Measurements from ENCODE around the gene WDFY4. TPM values are rescaled to one million over a fixed set of nuclear protein-coding genes. Genes with fewer than 3 reads are reported as not detected.

The WDFY4 gene
- total RNA-seq, 1 experiment from 2014 or later: 0.22 TPM

GRCh38 chr10:49000437-49001398 lies 316.0 kb downstream of the WDFY4 start (continued):
- TF ChIP-seq ATF3 (IDR thresholded peaks at IDR 0.05) (no peak), EZH2 (IDR thresholded peaks at IDR 0.05) (no peak), ELF1 (IDR thresholded peaks at IDR 0.05; ENCODE audit: borderline replicate concordance, low read depth) (no peak), CEBPB (IDR thresholded peaks at IDR 0.05; ENCODE audit: low read depth) (no peak), ZNF274 (IDR thresholded peaks at IDR 0.05; ENCODE audit: low read depth, low read length) (no peak), REST (IDR thresholded peaks at IDR 0.05; ENCODE audit: low read depth) (no peak), RAD21 (IDR thresholded peaks at IDR 0.05; ENCODE audit: low read depth) (no peak)

GRCh38 chr10:49001402-49001801 lies 316.7 kb downstream of the WDFY4 start:
- Histone ChIP-seq H2AFZ (ENCODE audit: low read depth, low read length, poor library complexity, severe bottlenecking) (no peak overlapping the region), H3K4me1 (ENCODE audit: control insufficient read depth in 1 of 2, insufficient read depth in 2 of 2, low read length in 2 of 2) (peaks cover 2 to 9% of the 10 kb centered on the region in 2 experiments; a peak in 2 of 4 replicates), H3K9me3 (ENCODE audit: control insufficient read depth in 1 of 2, insufficient read depth in 1 of 2, low read depth in 1 of 2, low read length in 2 of 2) (no peaks in the 10 kb centered on the region), H3K9ac (ENCODE audit: low read length) (no peak overlapping the region), H3K79me2 (ENCODE audit: insufficient read depth, low read length) (no peaks in the 10 kb centered on the region), H3K4me2 (ENCODE audit: low read length) (no peak overlapping the region), H3K27me3 (ENCODE audit: insufficient read depth, low read length) (peaks cover 10% of the 10 kb centered on the region; the same call in 1 of the 2 replicates), H3K9me2 (ENCODE audit: insufficient read depth) (no peaks in the 10 kb centered on the region), H4K20me1 (ENCODE audit: insufficient read depth) (no peaks in the 10 kb centered on the region), H3K27ac (ENCODE audit: low read depth, low read length) (no peak overlapping the region), H3K4me3 (replicated peaks in 1 of 2; ENCODE audit: low read depth in 1 of 2, low read length in 2 of 2) (no peak overlapping the region), H3K36me3 (ENCODE audit: control insufficient read depth in 1 of 2, insufficient read depth in 2 of 2, low read length in 2 of 2) (no peaks in the 10 kb centered on the region)
- DNase-seq (ENCODE audit: low read depth, low spot score): no peak
- ATAC-seq: peak; percentile 95
- ChIA-PET RAD21 (ENCODE audit: low non-redundant PET in 1 of 2, low total read pairs in 2 of 2, uncharacterized antibody in 2 of 2, unreplicated experiment in 2 of 2) (no interaction called here), POLR2A (no interaction called here), CTCF (no interaction called here)
- TF ChIP-seq SIN3A (IDR thresholded peaks at IDR 0.05; ENCODE audit: low read depth): no peak
- TF ChIP-seq CTCF (IDR thresholded peaks at IDR 0.05 in 2 of 3, conservative IDR thresholded peaks at IDR 0.05 in 1 of 3; ENCODE audit: borderline replicate concordance in 1 of 3, insufficient read depth in 1 of 3, low read depth in 2 of 3, low read length in 2 of 3): peak; percentile 16 to 38 (median 33); a peak in 3 of 6 replicates
- TF ChIP-seq FOSL1 (IDR thresholded peaks at IDR 0.05; ENCODE audit: low read depth): no peak
- no peak for TF ChIP-seq ELF1 (IDR thresholded peaks at IDR 0.05; ENCODE audit: borderline replicate concordance, low read depth)
- no peak for TF ChIP-seq EGR1 (IDR thresholded peaks at IDR 0.05; ENCODE audit: low read depth)
- no peak for TF ChIP-seq ZBTB33 (IDR thresholded peaks at IDR 0.05; ENCODE audit: extremely low read depth, insufficient replicate concordance, low read length)
- TF ChIP-seq CBX3 (IDR thresholded peaks at IDR 0.05; ENCODE audit: low read depth): no peak
- peak; percentile 43 for TF ChIP-seq RAD21 (IDR thresholded peaks at IDR 0.05; ENCODE audit: low read depth)
- no peak for TF ChIP-seq ZFX (IDR thresholded peaks at IDR 0.05)
- TF ChIP-seq YY1 (IDR thresholded peaks at IDR 0.05; ENCODE audit: extremely low read depth, insufficient replicate concordance, low read depth, low read length): no peak
- no peak for TF ChIP-seq MAX (IDR thresholded peaks at IDR 0.05)
- intact Hi-C loops (cut with micrococcal nuclease): no loop called here
- no TSS peak for BruUV-seq (replicated peaks)
